Right lobe of liver (tissue), 6 donors: Measurements from ENCODE around the gene MRPS31. TPM values are rescaled to one million over a fixed set of nuclear protein-coding genes. Genes with fewer than 3 reads are reported as not detected.

Source experiments
- ATAC-seq, 4 donors: fragments of 200-7000 bp; cut with Tn5 transposase; one replicate each; pipeline ENCODE4 v1.9.1; 2020; ENCODE audit warnings: mild to moderate bottlenecking in 4 of 4, moderate library complexity in 4 of 4
- DNase-seq, 3 donors: peaks; one replicate each; pipeline ENCODE4 v3.0.0-alpha.2; 2020
- H3K27ac ChIP-seq, 3 donors: fragments of 200-600 bp; one replicate each; pipeline ENCODE4 v1.8.0; 2022
- H3K27me3 ChIP-seq, 2 donors: fragments of 200-600 bp; one replicate each; pipeline ENCODE4 v1.8.0; 2022
- H3K36me3 ChIP-seq, 4 donors: fragments of 200-600 bp; sonication (generic) in 1 of 4; one replicate each; pipeline versions ENCODE4 v1.5.1 to v1.8.0; 2017 to 2022; ENCODE audit warnings: control low read depth in 1 of 4
- H3K4me1 ChIP-seq, 4 donors: fragments of 200-600 bp; sonication (generic) in 1 of 4; one replicate each; pipeline versions ENCODE4 v1.5.1 to v1.8.0; 2017 to 2022; ENCODE audit warnings: control low read depth in 1 of 4
- H3K4me3 ChIP-seq, 3 donors: fragments of 200-600 bp; one replicate each; pipeline ENCODE4 v1.8.0; 2022
- H3K9me3 ChIP-seq, 4 donors: fragments of 200-600 bp; sonication (generic) in 1 of 4; one replicate each; pipeline versions ENCODE4 v1.5.1 to v1.8.0; 2017 to 2022; ENCODE audit warnings: control low read depth in 1 of 4
- CTCF ChIP-seq, 4 donors: fragments of 200-600 bp in 3 of 4; fragments of 450-650 bp in 1 of 4; IDR thresholded peaks; one replicate each; pipeline versions ENCODE4 v1.5.1 to v1.8.0; 2016 to 2022; ENCODE audit warnings: antibody characterized with exemption in 4 of 4, mild to moderate bottlenecking in 2 of 4
- POLR2A ChIP-seq: fragments of 450-650 bp; IDR thresholded peaks from one replicate; pipeline ENCODE4 v1.6.1; 2017; ENCODE audit warnings: antibody characterized with exemption, mild to moderate bottlenecking
- WGBS: methylation state at CpG from one replicate; pipeline ENCODE4 v1.1.6; 2018; ENCODE audit warnings: low coverage, low lambda C conversion rate; ENCODE audit not compliant: insufficient coverage; ENCODE audit errors: missing lambda C conversion rate; 5-methylcytosine and 5-hydroxymethylcytosine counted together
- intact Hi-C, 2 donors: fragments of 100-400 bp; cut with DNase I; formaldehyde crosslinking; loops; one replicate each; pipeline versions ENCODE4 v1.11.2 to v1.14.1; 2022
- total RNA-seq, 6 experiments: library from RNA; depleted of rRNA in 2 of 6; stranded (reverse); fragments of >200 nt in 2 of 6; fragmentation: NEBNext Ultra II Directional in 3 of 6; extraction: Animal tissue kit (Norgen Biotek cat#: 25700) in 3 of 6; gene quantifications; one replicate each; pipeline versions ENCODE4 v1.1.0 to v1.2.4, GENCODE V29; 2016 to 2023
- donor health status: DM: no; HTN: yes; CAD: no.
- donor health status: DM: no; HTN: no; CAD: no.
- donor health status: DM: no; HTN: no; CAD: no.
- donor health status: DM: no; HTN: yes; CAD: no.
- donor health status: DM: no; HTN: yes; CAD: no.

MRPS31 gene
- total RNA-seq, 6 experiments from 2014 or later, result 13.6 to 24.3 (median 20.0) TPM

- H3K4me1 ChIP-seq, result peaks cover 0 to 27% (median 9%) of the 10 kb centered on the region in 4 donors
- DNase-seq (no peak), ATAC-seq (peak; percentile 25 to 72 (median 47))
- TF ChIP-seq POLR2A (no peak), CTCF (IDR thresholded peaks at IDR 0.05) (peak in 2 of 4 donors; percentile 22 to 25)
- no peaks in the 10 kb centered on the region for H3K9me3 ChIP-seq
- no peaks in the 10 kb centered on the region for H3K36me3 ChIP-seq
- peak overlapping the region in 2 of 3 donors; percentile 14 to 50 for H3K27ac ChIP-seq
- H3K27me3 ChIP-seq, result no peaks in the 10 kb centered on the region
- WGBS, result 46% methylated on average over 10 of the region's 14 CpGs
- intact Hi-C loops, result no loop called here
- H3K4me3 ChIP-seq, result no peak overlapping the region
Measured at GRCh38 chr13:40780822-40781401, 9.9 kb upstream of the MRPS31 start.

- intact Hi-C loops, result no loop called here
- no peaks in the 10 kb centered on the region for H3K9me3 ChIP-seq
- ATAC-seq (no peak), DNase-seq (no peak)
- no peaks in the 10 kb centered on the region for H3K36me3 ChIP-seq
- no peak overlapping the region for H3K27ac ChIP-seq
- peaks cover 0 to 27% (median 4%) of the 10 kb centered on the region in 4 donors for H3K4me1 ChIP-seq
- 83% methylated on average over 5 of the region's 5 CpGs for WGBS
- TF ChIP-seq POLR2A (no peak), CTCF (IDR thresholded peaks at IDR 0.05) (no peak)
- no peaks in the 10 kb centered on the region for H3K27me3 ChIP-seq
- no peak overlapping the region for H3K4me3 ChIP-seq
Measured at GRCh38 chr13:40779796-40780285, 8.9 kb upstream of the MRPS31 start.

- intact Hi-C loops, result no loop called here
- Histone ChIP-seq H3K36me3 (no peaks in the 10 kb centered on the region), H3K4me3 (no peak overlapping the region), H3K4me1 (peaks cover 0 to 22% (median 2%) of the 10 kb centered on the region in 4 donors), H3K9me3 (no peaks in the 10 kb centered on the region), H3K27ac (no peak overlapping the region), H3K27me3 (no peaks in the 10 kb centered on the region)
- ATAC-seq, result no peak
- 49% methylated on average over 4 of the region's 4 CpGs for WGBS
- TF ChIP-seq POLR2A (no peak), CTCF (IDR thresholded peaks at IDR 0.05) (no peak)
- DNase-seq, result no peak
Measured at GRCh38 chr13:40779049-40779448, 8.1 kb upstream of the MRPS31 start.

GRCh38 chr13:40777809-40778175 is 6.8 kb upstream of the MRPS31 start:
- 25% methylated on average over 3 of the region's 3 CpGs for WGBS
- peak overlapping the region in 2 of 3 donors; percentile 43 to 52 for H3K27ac ChIP-seq
- ATAC-seq (peak in 1 of 4 donors; percentile 1), DNase-seq (no peak)
- TF ChIP-seq CTCF (IDR thresholded peaks at IDR 0.05) (no peak), POLR2A (no peak)
- peaks cover 0 to 25% (median 0%) of the 10 kb centered on the region in 4 donors for H3K4me1 ChIP-seq
- H3K4me3 ChIP-seq, result no peak overlapping the region
- H3K36me3 ChIP-seq, result no peaks in the 10 kb centered on the region
- intact Hi-C loops, result no loop called here
- H3K9me3 ChIP-seq, result no peaks in the 10 kb centered on the region
- H3K27me3 ChIP-seq, result no peaks in the 10 kb centered on the region
